GM19455 (cell line): ENCODE results near the gene BRI3.

Source experiments
- ATAC-seq: cut with Tn5 transposase; IDR thresholded peaks from one replicate; pipeline ENCODE4 v1.9.1; 2021; ENCODE audit not compliant: unreplicated experiment

Gene BRI3

DNA sequence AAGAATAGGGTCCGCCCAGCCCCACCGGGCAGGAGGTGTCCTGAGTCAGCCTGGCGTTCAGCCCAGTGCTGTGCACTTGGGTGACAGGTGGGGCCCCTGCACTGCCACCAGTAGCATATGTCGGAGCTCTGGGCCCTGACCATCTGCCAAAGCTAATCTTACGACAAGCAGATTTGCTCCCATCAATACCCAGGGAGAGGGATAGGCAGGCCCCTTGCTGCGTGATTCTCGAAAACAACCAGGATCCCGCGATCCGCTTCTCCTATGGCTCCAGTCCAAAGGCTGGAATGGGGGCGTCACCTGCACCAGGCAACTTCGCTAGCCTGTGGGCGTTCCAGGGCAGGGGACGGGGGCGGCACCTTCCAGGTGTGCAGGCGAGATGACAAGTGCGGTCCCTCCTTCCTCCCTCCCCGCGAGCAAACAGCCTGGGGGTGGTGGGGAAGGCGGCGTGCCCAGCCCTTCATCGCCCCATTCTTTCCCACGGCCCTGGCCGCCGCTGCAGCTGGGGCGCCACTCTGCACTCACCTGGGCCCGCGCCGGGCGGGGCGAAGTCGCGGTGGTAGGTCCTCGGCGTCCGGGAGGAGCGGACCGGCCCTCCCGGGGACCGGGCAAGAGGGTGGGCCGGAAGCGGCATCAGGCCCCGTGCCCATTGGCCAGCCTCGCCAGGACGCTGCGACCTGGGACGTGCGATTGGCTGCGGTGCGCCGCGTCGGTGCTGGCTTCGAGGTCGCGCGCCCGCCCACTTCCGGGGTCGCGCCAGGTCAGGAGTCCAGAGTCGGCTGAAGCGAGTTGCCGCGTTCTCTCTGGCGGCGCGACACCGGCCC is 29.7 kb upstream of the BRI3 start, which contains the start of gene TECPR1:
Gene TECPR1, minus strand, starts transcription at position 632 of the 824 bp plus-strand sequence. CDS start 6,086 bp downstream, outside the sequence.
- peak; percentile 97 for ATAC-seq

GRCh38 chr7:98252425-98253054 is 28.9 kb upstream of the BRI3 start:
- ATAC-seq: peak; percentile 21

GRCh38 chr7:98254516-98254915 is 27.0 kb upstream of the BRI3 start:
- no peak for ATAC-seq

- ATAC-seq: no peak
Measured at GRCh38 chr7:98254951-98255610, 26.4 kb upstream of the BRI3 start.

DNA sequence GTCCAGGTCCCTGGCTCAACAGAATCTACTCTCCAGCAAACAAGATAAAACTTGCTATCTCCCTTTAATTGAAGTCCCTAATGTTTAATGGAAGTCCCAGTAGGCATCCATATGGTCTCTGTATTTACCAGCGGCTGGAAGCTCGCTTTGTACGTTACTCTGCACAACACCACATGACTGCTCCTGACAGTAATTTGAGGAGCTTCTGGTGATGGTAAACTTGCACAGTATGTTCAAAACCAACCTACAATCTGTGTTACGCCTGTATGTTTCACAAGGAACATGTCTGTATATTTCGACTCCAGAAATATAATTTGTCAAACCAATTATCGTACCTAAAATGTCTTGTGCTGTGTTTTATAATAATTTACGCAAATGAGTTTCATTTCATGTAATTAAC is 25.1 kb upstream of the BRI3 start:
- ATAC-seq: no peak

- no peak for ATAC-seq
Measured at GRCh38 chr7:98257701-98258100, 23.8 kb upstream of the BRI3 start.

- ATAC-seq: no peak
Measured at GRCh38 chr7:98265841-98266271, 15.6 kb upstream of the BRI3 start.

DNA sequence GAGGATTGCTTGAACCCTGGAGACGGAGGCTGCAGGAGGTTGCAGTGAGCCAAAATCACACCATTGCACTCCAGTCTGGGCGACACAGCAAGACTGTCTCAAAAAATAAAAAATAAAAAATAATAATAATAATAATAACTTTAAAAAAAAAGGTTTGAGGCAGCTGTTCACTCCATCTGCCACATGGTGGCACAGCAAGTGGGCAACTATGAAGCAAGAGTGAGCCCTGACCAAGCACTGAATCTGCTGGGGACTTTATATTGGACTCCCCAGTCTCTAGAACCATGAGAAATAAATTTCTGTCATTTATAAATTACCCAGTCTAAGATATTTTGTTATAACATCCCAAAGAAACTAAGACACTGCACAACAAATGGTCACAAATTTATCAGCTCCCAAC is 14.6 kb upstream of the BRI3 start:
- no peak for ATAC-seq

DNA sequence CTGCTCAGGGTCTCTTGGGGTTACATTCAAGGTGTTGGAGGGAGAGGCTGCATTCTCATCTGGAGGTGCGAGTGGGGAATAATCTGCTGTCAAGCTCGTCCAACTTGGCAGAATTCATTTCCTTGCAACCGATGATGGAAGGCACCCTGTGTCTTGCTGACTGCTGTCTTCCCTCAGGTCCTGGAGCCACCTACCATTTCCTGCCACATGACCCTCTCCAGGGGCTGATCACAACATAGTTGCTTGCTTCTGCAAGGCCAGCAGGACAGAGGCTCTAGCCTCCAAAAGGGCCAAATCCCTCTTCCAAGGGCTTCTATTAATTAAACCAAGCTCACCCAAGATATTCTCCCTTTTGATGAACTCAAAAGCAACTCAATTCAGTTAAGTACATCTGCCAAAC is 14.2 kb upstream of the BRI3 start:
- ATAC-seq: no peak

DNA sequence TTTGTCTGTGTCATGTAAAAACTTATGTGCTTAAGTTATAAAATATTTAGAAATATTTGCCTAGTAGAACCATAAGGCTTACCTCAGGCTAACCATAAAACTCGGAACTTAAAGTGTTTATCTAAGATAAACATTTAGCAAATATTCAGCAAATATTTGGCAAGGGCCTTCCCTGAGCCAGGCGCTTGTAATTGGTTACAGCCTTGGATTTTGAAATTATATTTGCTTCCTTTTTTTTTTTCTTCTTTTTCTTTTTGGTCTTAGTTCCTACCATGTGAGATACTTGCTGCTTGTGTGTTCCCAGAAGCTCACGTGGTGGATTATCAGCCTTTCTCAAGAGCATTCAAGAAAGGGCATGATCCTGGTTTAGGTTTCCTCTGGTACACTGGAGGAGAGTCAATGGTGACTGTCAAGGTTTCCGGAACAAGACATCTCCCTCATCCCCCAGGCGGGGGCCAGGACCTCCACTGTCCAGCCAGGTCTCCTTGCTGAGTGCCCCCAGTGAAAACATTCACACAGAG is 5.2 kb upstream of the BRI3 start:
- no peak for ATAC-seq

- no peak for ATAC-seq
Measured at GRCh38 chr7:98278408-98278807, 3.1 kb upstream of the BRI3 start.

DNA sequence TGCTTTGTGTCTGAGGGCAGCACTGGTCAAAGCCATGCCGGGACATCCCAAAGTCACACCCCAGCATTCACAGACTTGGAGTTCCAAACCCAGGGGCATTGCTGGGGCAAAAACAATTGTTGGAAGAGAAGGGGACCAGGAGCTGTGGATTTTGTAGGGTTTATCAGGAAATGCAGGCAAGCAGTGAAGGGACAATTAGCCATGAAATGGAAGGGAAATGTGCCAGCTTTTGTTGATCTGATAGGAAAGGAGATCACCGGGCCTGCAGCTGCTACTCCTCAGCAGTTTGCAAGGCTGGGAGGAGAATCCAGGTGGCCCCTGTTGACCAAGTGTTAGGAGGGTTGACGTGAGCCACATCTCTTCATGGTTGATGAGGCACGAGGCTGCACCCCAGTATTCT is 2.5 kb upstream of the BRI3 start:
- ATAC-seq: no peak

DNA sequence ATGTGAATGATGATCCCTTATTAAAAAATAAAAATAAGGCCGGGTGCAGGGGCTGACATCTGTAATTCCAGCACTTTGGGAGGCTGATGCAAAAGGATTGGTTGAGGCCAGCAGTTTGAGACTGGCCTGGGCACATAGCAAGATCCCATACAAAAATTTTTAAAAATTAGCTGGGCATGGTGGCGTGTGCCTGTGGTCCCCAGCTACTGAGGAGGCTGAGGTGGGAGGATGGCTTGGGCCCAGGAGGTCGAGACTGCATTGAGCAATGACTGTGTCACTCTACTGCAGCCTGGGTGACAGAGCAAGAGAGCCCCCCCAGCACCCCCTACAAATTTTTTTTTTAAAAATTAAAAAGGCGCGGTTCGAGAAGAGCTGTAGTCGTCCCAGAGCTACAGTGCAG is 1.2 kb upstream of the BRI3 start:
- ATAC-seq: no peak

DNA sequence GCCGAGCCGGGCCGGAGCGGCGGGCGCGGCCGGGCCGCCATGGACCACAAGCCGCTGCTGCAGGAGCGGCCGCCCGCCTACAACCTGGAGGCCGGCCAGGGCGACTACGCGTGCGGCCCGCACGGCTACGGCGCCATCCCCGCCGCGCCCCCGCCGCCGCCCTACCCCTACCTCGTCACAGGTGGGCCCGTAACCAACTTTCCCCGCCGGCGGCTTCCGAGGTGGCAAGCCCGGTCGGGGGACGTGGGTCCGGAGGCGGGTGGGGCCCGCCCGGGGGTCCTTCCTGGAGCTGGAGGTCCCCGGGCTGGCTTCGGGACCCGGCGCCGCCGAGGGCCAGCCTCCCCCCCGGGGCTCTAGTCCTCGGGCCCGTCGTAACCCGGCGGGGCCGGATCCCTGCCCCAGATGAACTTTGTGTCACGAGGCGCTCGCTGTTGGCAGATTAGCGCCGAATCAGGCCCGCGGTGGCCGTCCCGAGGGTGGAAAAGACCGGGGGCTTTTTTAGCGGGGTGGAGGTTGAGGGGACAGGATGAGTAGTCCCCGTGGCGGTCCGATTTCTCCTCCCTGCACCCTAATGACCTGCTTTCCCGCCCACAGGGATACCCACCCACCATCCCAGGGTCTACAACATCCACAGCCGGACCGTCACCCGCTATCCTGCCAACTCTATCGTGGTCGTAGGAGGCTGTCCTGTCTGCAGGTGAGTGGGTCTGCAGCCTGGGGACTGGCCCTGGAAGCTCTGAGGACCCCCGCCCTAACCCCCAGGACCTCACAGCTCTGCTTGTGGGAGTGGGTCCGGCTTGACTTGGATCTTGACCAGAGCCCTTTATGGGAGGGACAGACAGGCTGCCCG is 496 bp downstream of the BRI3 start:
- ATAC-seq: peak; percentile 43

DNA sequence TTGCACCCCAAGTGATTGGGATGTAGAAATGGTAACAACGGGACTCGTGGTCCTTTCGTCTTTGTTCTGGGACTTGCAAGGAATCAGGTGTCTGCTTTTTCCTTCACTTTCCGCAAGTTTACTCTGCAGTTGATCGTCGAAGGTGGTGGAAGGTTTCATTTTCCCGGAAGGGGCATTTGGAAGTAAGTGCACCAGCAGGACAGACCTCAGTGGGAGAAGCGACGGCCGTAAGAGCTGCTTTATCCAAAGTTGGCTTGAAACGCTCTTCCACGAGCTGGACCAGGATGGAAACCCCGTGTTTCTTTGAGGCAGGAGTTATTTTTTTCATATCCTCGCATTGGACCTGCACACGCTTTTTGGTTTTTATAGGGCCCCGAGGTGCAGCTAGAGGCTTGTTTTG is 1.2 kb downstream of the BRI3 start:
- ATAC-seq: no peak

- ATAC-seq: no peak
Measured at GRCh38 chr7:98283127-98283886, 1.8 kb downstream of the BRI3 start.

GRCh38 chr7:98283887-98284222 is 2.4 kb downstream of the BRI3 start:
- ATAC-seq: no peak

GRCh38 chr7:98284335-98285036 is 3.0 kb downstream of the BRI3 start:
- no peak for ATAC-seq
